ENCODE measurements around the gene DOK3. TPM values are rescaled to one million over a fixed set of nuclear protein-coding genes. Genes with fewer than 3 reads are reported as not detected.

Gene DOK3
- total RNA-seq, 4 donors from 2014 or later: 0.60 to 17.2 (median 7.8) TPM

DNA sequence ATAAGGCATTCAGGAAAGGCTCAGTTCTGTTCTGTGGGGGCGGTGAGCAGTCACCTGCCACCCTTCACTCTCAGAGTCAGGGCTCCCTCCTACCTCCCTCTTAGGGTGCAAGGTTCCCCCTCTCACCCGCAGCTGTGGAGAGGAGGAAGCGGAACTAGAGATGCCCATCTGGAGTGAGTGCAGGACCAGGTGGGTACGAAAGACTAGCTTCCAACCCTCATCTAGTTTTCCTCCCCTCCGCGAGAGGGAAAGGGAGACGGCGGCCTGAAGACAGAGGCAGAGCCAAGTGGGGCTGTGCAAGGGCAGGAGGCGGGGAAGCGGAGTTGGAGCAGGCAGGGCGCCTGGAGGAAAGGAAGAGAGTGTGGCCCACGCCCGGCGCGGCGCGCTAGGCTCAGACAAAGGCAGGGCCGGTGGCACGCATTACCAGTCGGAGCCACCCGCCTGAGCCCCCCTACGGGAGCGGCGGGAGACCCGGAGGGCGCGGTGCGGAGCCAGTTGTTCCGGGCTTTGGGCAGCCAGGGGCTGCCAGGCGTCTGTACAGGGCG is 55.7 kb downstream of the DOK3 start:
- Histone ChIP-seq H3K27me3 (peaks cover 7% of the 10 kb centered on the region), H3K4me1 (peaks cover 10 to 27% (median 24%) of the 10 kb centered on the region in 4 donors), H3K27ac (peak overlapping the region; percentile 54 to 92 (median 80)), H3K9me3 (no peaks in the 10 kb centered on the region), H3K36me3 (no peaks in the 10 kb centered on the region), H3K4me3 (peak overlapping the region; percentile 21 to 67 (median 56))
- TF ChIP-seq POLR2AphosphoS5 (IDR thresholded peaks at IDR 0.05): no peak
- no peak for TF ChIP-seq EP300 (IDR thresholded peaks at IDR 0.05; ENCODE audit: low read depth)
- no peak for TF ChIP-seq POLR2A (IDR thresholded peaks at IDR 0.05)
- TF ChIP-seq CTCF (IDR thresholded peaks at IDR 0.05): no peak
- DNase-seq: peak; percentile 38
- in situ Hi-C loops (cut with MboI; ENCODE audit: low pct_ligation_motif_present in 1 of 4, low pct_unique_long_range_greater_than_20kb in 1 of 4, low sequenced_read_pairs in 3 of 4): loop anchor here in 1 of 4 donors (25.0 kb wide), 1 partner anchor 142 kb away; the partner anchor contains the start of genes MXD3, PRELID1 and RAB24
- intact Hi-C loops (cut with DNase I; ENCODE audit: low total_unique reads): loop anchor here (2.0 to 10.0 kb wide), 3 partner anchors 51 to 139 kb away; partner anchors contain the start of gene MXD3
- WGBS, 2 donors (ENCODE audit: low coverage in 1 of 2): 7% methylated on average over 31 of the region's 31 CpGs; no CpG with 5 or more reads in 1 of the 2 donors

DNA sequence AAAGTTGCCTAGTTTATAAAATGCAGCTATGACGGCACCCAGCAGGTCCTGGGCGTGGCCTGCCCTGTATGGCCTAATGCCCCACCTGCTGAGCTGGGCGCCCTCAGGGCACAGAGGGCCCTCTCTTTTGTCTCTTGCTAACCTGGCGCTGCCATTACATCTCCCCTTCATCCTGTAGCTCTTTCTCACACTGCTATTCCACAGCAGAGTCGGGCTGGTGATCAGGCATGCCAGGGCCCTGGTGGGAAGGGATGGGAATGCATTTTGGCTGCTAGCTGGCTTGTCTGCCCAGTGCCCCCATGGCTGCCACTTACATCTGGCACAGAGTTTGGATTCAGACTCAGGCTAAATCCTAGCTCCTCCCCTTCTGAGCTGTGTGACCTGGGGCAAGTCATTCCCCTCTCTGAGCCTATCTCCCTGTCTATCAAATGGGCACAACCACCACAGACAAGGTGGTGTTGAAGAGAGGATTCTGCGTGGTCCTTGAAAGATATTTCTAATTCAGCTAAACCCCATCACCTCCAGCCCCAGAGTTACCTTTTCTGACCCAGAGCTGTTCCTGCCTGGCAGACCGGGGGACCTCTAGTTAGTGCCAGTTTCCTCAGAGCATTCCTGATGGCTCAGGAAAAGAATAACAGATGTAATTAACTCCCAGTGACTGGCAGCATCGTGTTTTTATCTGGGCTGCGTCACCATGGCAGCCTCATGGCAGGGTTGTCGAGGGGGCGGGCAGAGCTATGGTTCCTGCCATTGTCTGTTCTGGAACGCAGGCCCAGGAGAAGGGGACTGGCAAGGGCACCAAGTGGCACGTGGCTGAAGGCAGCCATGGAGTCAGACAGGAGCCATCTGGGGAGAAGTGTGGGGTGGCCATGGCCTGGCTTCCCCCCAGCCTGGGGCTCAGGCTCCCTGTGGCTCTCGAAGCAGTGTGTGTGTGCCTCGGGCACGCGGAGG is 56.7 kb downstream of the DOK3 start:
- peaks cover 17% of the 10 kb centered on the region for H3K27me3 ChIP-seq
- no peak for DNase-seq
- no peak overlapping the region for H3K27ac ChIP-seq
- in situ Hi-C loops (cut with MboI; ENCODE audit: low pct_ligation_motif_present in 1 of 4, low pct_unique_long_range_greater_than_20kb in 1 of 4, low sequenced_read_pairs in 3 of 4) (loop anchor here in 1 of 4 donors (25.0 kb wide), 1 partner anchor 141 kb away; the partner anchor contains the start of genes MXD3, PRELID1 and RAB24), intact Hi-C loops (cut with DNase I; ENCODE audit: low total_unique reads) (loop anchor here (5.0 to 10.0 kb wide), 2 partner anchors 66 to 138 kb away; partner anchors contain the start of gene MXD3)
- H3K4me1 ChIP-seq: peaks cover 12 to 30% (median 27%) of the 10 kb centered on the region in 4 donors
- H3K4me3 ChIP-seq: no peak overlapping the region
- 86% methylated on average over 17 of the region's 17 CpGs; no CpG with 5 or more reads in 1 of the 2 donors for WGBS, 2 donors (ENCODE audit: low coverage in 1 of 2)
- no peaks in the 10 kb centered on the region for H3K36me3 ChIP-seq
- TF ChIP-seq POLR2AphosphoS5 (IDR thresholded peaks at IDR 0.05): no peak
- no peak for TF ChIP-seq EP300 (IDR thresholded peaks at IDR 0.05; ENCODE audit: low read depth)
- TF ChIP-seq CTCF (IDR thresholded peaks at IDR 0.05): no peak
- no peak for TF ChIP-seq POLR2A (IDR thresholded peaks at IDR 0.05)
- H3K9me3 ChIP-seq: no peaks in the 10 kb centered on the region

Other genes with a start within 250 kb of the DOK3 start
- 10 to 100 TPM; 38.2 to 68.1 (median 51.8) TPM for gene RAB24, start 206.1 kb downstream of the DOK3 start, total RNA-seq
- 100 to 1,000 TPM in 3 of 4 donors, 10 to 100 TPM in 1; 52.1 to 192 (median 142) TPM for gene PRELID1, start 206.0 kb downstream of the DOK3 start, total RNA-seq
- gene MXD3, start 197.9 kb downstream of the DOK3 start, total RNA-seq: 100 to 1,000 TPM in 1 of 4 donors, 10 to 100 TPM in 3; 10.8 to 257 (median 21.7) TPM
- gene LMAN2, start 158.2 kb downstream of the DOK3 start, total RNA-seq: 100 to 1,000 TPM; 236 to 322 (median 293) TPM
- 10 to 100 TPM; 16.5 to 49.6 (median 24.4) TPM for gene RGS14, start 151.9 kb downstream of the DOK3 start, total RNA-seq
- under 1 TPM in 1 of 4 donors, not detected in 3; 0.55 TPM for gene SLC34A1, start 125.4 kb downstream of the DOK3 start, total RNA-seq
- not detected for gene PFN3, start 109.2 kb downstream of the DOK3 start, total RNA-seq
- gene F12, start 100.3 kb downstream of the DOK3 start, total RNA-seq: 10 to 100 TPM in 1 of 4 donors, 1 to 10 TPM in 3; 2.6 to 20.1 (median 5.6) TPM
- 10 to 100 TPM; 21.5 to 40.5 (median 36.4) TPM for gene GRK6, start 83.2 kb downstream of the DOK3 start, total RNA-seq
- gene PRR7, start 63.0 kb downstream of the DOK3 start, total RNA-seq: 1 to 10 TPM in 3 of 4 donors, not detected in 1; 2.1 to 5.0 (median 2.5) TPM
- gene DBN1, start 36.2 kb downstream of the DOK3 start, total RNA-seq: 100 to 1,000 TPM in 1 of 4 donors, 10 to 100 TPM in 3; 10.1 to 201 (median 17.4) TPM
- gene PDLIM7, start 12.2 kb downstream of the DOK3 start, total RNA-seq: 100 to 1,000 TPM in 1 of 4 donors, 10 to 100 TPM in 3; 52.6 to 256 (median 78.6) TPM
- gene DDX41, start 7.1 kb upstream of the DOK3 start, total RNA-seq: 100 to 1,000 TPM in 2 of 4 donors, 10 to 100 TPM in 2; 96.5 to 170 (median 130) TPM
- 100 to 1,000 TPM in 1 of 4 donors, 10 to 100 TPM in 3; 59.7 to 128 (median 63.5) TPM for gene FAM193B, start 44.7 kb upstream of the DOK3 start, total RNA-seq
- gene TMED9, start 82.4 kb upstream of the DOK3 start, total RNA-seq: 10 to 100 TPM; 34.4 to 85.9 (median 70.9) TPM
- gene B4GALT7, start 90.3 kb upstream of the DOK3 start, total RNA-seq: 10 to 100 TPM; 17.9 to 38.5 (median 27.0) TPM

Measured in transverse colon (tissue), 4 donors.